GM21723 (cell line): ENCODE data around the gene KCTD8.
"Not testable (repeated sequence)": the region's sequence is repeated elsewhere in the genome, so short reads cannot be mapped to it uniquely, and the experiment has no call there.

Source experiments
- ATAC-seq: cut with Tn5 transposase; IDR thresholded peaks from one replicate; pipeline ENCODE4 v1.9.1; 2021; ENCODE audit warnings: mild to moderate bottlenecking, moderate library complexity; ENCODE audit not compliant: unreplicated experiment

KCTD8 gene

GRCh38 chr4:44342800-44343199 is 105.8 kb downstream of the KCTD8 start:
- no peak for ATAC-seq

- no peak for ATAC-seq
These were observed 121.9 kb downstream of the KCTD8 start for GRCh38 chr4:44326741-44327140.

- no peak for ATAC-seq
These were observed 127.8 kb downstream of the KCTD8 start for GRCh38 chr4:44320833-44321232.

GRCh38 chr4:44319129-44319528 is 129.5 kb downstream of the KCTD8 start:
- no peak for ATAC-seq

GRCh38 chr4:44313702-44314101 is 134.9 kb downstream of the KCTD8 start:
- ATAC-seq = no peak

GRCh38 chr4:44287505-44287904 is 161.1 kb downstream of the KCTD8 start:
- ATAC-seq = no peak

GRCh38 chr4:44279469-44279868 is 169.1 kb downstream of the KCTD8 start:
- ATAC-seq = no peak

- no peak for ATAC-seq
These were observed 169.5 kb downstream of the KCTD8 start for GRCh38 chr4:44279066-44279465.

GRCh38 chr4:44257461-44257860 is 191.1 kb downstream of the KCTD8 start:
- ATAC-seq = no peak

GRCh38 chr4:44256414-44256813 is 192.2 kb downstream of the KCTD8 start:
- no peak for ATAC-seq

GRCh38 chr4:44237643-44238042 is 211.0 kb downstream of the KCTD8 start:
- no peak for ATAC-seq

- ATAC-seq = no peak
These were observed 212.7 kb downstream of the KCTD8 start for GRCh38 chr4:44235897-44236296.

GRCh38 chr4:44232262-44232661 is 216.3 kb downstream of the KCTD8 start:
- ATAC-seq = no peak

GRCh38 chr4:44231006-44231405 is 217.6 kb downstream of the KCTD8 start:
- no peak for ATAC-seq

GRCh38 chr4:44228326-44228725 is 220.3 kb downstream of the KCTD8 start:
- no peak for ATAC-seq

- no peak for ATAC-seq
These were observed 227.2 kb downstream of the KCTD8 start for GRCh38 chr4:44221407-44221806.

- no peak for ATAC-seq
These were observed 237.9 kb downstream of the KCTD8 start for GRCh38 chr4:44210750-44211149.

- no peak for ATAC-seq
These were observed 251.8 kb downstream of the KCTD8 start for GRCh38 chr4:44196796-44197195.

- no peak for ATAC-seq
These were observed 254.2 kb downstream of the KCTD8 start for GRCh38 chr4:44194365-44194764.

- no peak for ATAC-seq
These were observed 261.8 kb downstream of the KCTD8 start for GRCh38 chr4:44186850-44187246.

GRCh38 chr4:44186096-44186849 is 262.3 kb downstream of the KCTD8 start:
- ATAC-seq = no peak

- ATAC-seq = not testable (repeated sequence)
These were observed 266.9 kb downstream of the KCTD8 start for GRCh38 chr4:44181491-44182349.
